DOHH2 (cell line): ENCODE results near the gene NDC1.

Source experiments
- H3F3A ChIP-seq: fragments of 200-600 bp; sonication (generic), shearing (Covaris generic); 2 replicates; pipeline ENCODE4 v1.6.0; 2016; ENCODE audit warnings: antibody characterized with exemption, mild to moderate bottlenecking; ENCODE audit not compliant: control insufficient read depth, insufficient read depth
- H3K27ac ChIP-seq: fragments of 200-600 bp; sonication (generic); 2 replicates; pipeline ENCODE4 v1.5.1; 2014; ENCODE audit warnings: low read depth, mild to moderate bottlenecking, low read length, moderate library complexity
- H3K27me3 ChIP-seq: fragments of 200-600 bp; sonication (generic); 2 replicates; pipeline ENCODE4 v1.6.1; 2014; ENCODE audit warnings: mild to moderate bottlenecking, low read length, mixed read lengths; ENCODE audit not compliant: control insufficient read depth
- H3K36me3 ChIP-seq: fragments of 200-600 bp; sonication (generic); 2 replicates; pipeline ENCODE4 v1.6.1; 2014; ENCODE audit warnings: mild to moderate bottlenecking, low read length, moderate library complexity, mixed read lengths; ENCODE audit not compliant: control insufficient read depth
- H3K4me1 ChIP-seq: fragments of 200-600 bp; sonication (generic); 2 replicates; pipeline ENCODE4 v1.6.1; 2014; ENCODE audit warnings: mild to moderate bottlenecking, low read length, mixed read lengths; ENCODE audit not compliant: control insufficient read depth
- H3K4me2 ChIP-seq: fragments of 200-600 bp; sonication (generic); 2 replicates; pipeline ENCODE4 v1.6.0; 2014; ENCODE audit warnings: mild to moderate bottlenecking, low read length, moderate library complexity
- H3K4me3 ChIP-seq: fragments of 200-600 bp; sonication (generic); 2 replicates; pipeline ENCODE4 v1.5.1; 2014; ENCODE audit warnings: mild to moderate bottlenecking, low read length, mixed read lengths
- H3K79me2 ChIP-seq: fragments of 200-600 bp; sonication (generic); 2 replicates; pipeline ENCODE4 v1.6.1; 2014; ENCODE audit warnings: mild to moderate bottlenecking, low read length, mixed read lengths; ENCODE audit not compliant: control insufficient read depth
- H3K9me2 ChIP-seq: fragments of 200-600 bp; sonication (generic); replicated peaks from 2 replicates; pipeline ENCODE4 v1.6.1; 2014; ENCODE audit warnings: mild to moderate bottlenecking, low read length, mixed read lengths; ENCODE audit not compliant: control insufficient read depth
- H3K9me3 ChIP-seq: fragments of 200-600 bp; sonication (generic); 2 replicates; pipeline ENCODE4 v1.6.1; 2014; ENCODE audit warnings: antibody characterized with exemption, low read length, mixed read lengths; ENCODE audit not compliant: control insufficient read depth, insufficient read depth
- H4K20me1 ChIP-seq: fragments of 200-600 bp; sonication (generic); 2 replicates; pipeline ENCODE4 v1.6.0; 2014; ENCODE audit warnings: low read depth, mild to moderate bottlenecking, antibody characterized with exemption, low read length, moderate library complexity; ENCODE audit not compliant: control insufficient read depth, insufficient read depth
- CTCF ChIP-seq: fragments of 200-600 bp; sonication (generic); IDR thresholded peaks from one replicate; pipeline ENCODE4 v1.5.1; 2014; ENCODE audit warnings: antibody characterized with exemption, mild to moderate bottlenecking, low read depth, low read length; ENCODE audit not compliant: poor library complexity, severe bottlenecking
- EZH2phosphoT487 ChIP-seq: fragments of 200-600 bp; sonication (generic); IDR thresholded peaks from 2 replicates; pipeline ENCODE4 v1.6.1; 2017; ENCODE audit warnings: borderline replicate concordance, mild to moderate bottlenecking, antibody characterized with exemption, low read length, moderate library complexity, mixed read lengths

Gene NDC1

DNA sequence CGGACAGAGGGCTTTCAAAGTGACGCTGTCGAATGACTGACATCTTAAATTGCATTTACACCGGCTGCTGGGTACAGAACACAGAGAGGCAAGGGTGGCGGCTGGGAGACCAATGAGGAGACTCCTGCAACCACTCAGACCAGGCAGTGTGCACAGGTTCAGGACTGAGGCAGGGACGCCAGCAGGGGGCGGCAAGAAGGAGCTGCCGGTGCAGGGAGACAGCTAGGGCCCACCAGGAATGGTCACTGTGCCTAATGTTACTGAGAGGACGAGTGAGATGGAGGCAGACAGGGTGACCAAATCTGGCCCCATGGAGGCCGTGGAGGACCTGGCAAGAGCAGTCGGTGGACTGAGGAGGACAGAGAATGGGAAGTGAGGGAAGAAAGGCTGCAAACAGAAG is 122.6 kb downstream of the NDC1 start:
- Histone ChIP-seq H3F3A (no peaks in the 10 kb centered on the region), H3K9me2 (no peaks in the 10 kb centered on the region), H4K20me1 (no peaks in the 10 kb centered on the region), H3K4me1 (no peaks in the 10 kb centered on the region), H3K4me2 (no peak overlapping the region), H3K36me3 (no peaks in the 10 kb centered on the region), H3K27ac (no peak overlapping the region), H3K79me2 (no peaks in the 10 kb centered on the region), H3K27me3 (peaks cover 13% of the 10 kb centered on the region; the same call in 1 of the 2 replicates), H3K4me3 (no peak overlapping the region), H3K9me3 (no peaks in the 10 kb centered on the region)
- no peak for TF ChIP-seq EZH2phosphoT487
- TF ChIP-seq CTCF = peak; percentile 80
